SK-N-SH treated with all-trans-retinoic acid at 6 μM for 48 hours (cell line): ENCODE data around the gene GRIP1.

Experiments used
- ATAC-seq: fragments of 200-7000 bp; cut with Tn5 transposase; 3 replicates; pipeline ENCODE4 v1.9.1; 2020; ENCODE audit warnings: mild to moderate bottlenecking, moderate library complexity
- ARNTL ChIP-seq: fragments of 450-650 bp; formaldehyde crosslinking; IDR thresholded peaks from 2 replicates; pipeline ENCODE4 v1.5.0; 2020; ENCODE audit warnings: low read depth, mild to moderate bottlenecking, moderate library complexity, borderline replicate concordance
- BACH2 ChIP-seq: fragments of 250-450 bp; sonication (Bioruptor Pico); IDR thresholded peaks from 2 replicates; pipeline ENCODE4 v1.9.0; 2021; ENCODE audit warnings: mild to moderate bottlenecking, borderline replicate concordance
- CREB5 ChIP-seq: fragments of 250-450 bp; sonication (Bioruptor Pico); IDR thresholded peaks from 2 replicates; pipeline ENCODE4 v1.5.1; 2020; ENCODE audit warnings: low read depth, mild to moderate bottlenecking, moderate library complexity
- CSDC2 ChIP-seq: fragments of 250-450 bp; sonication (Bioruptor Pico); IDR thresholded peaks from 2 replicates; pipeline ENCODE4 v1.5.0; 2020; ENCODE audit warnings: mild to moderate bottlenecking, moderate library complexity
- ESRRG ChIP-seq: fragments of 250-450 bp; sonication (Bioruptor Pico); IDR thresholded peaks from 2 replicates; pipeline ENCODE4 v1.6.1; 2021; ENCODE audit warnings: mild to moderate bottlenecking
- GLIS3 ChIP-seq: fragments of 250-450 bp; sonication (Bioruptor Pico); IDR thresholded peaks from 2 replicates; pipeline ENCODE4 v1.5.0; 2020; ENCODE audit warnings: mild to moderate bottlenecking, moderate library complexity
- ISL1 ChIP-seq: fragments of 250-450 bp; sonication (Bioruptor Pico); IDR thresholded peaks from 2 replicates; pipeline ENCODE4 v2.1.2; 2022; ENCODE audit warnings: mild to moderate bottlenecking, moderate library complexity
- OSR1 ChIP-seq: fragments of 250-450 bp; sonication (Bioruptor Pico); IDR thresholded peaks from 2 replicates; pipeline ENCODE4 v1.8.0; 2022; ENCODE audit warnings: moderate library complexity, mild to moderate bottlenecking, inconsistent platforms
- PATZ1 ChIP-seq: fragments of 250-450 bp; sonication (Bioruptor Pico); IDR thresholded peaks from 2 replicates; pipeline ENCODE4 v1.8.0; 2020; ENCODE audit warnings: mild to moderate bottlenecking, moderate library complexity, borderline replicate concordance
- PPARA ChIP-seq: fragments of 250-450 bp; sonication (Bioruptor Pico); IDR thresholded peaks from 2 replicates; pipeline ENCODE4 v1.5.0; 2020; ENCODE audit warnings: mild to moderate bottlenecking, borderline replicate concordance
- RARB ChIP-seq: fragments of 250-450 bp; sonication (Bioruptor Pico); IDR thresholded peaks from 2 replicates; pipeline ENCODE4 v1.8.0; 2021; ENCODE audit warnings: mild to moderate bottlenecking, moderate library complexity
- SNAI2 ChIP-seq: fragments of 250-450 bp; sonication (Bioruptor Pico); IDR thresholded peaks from 2 replicates; pipeline ENCODE4 v1.5.0; 2020; ENCODE audit warnings: mild to moderate bottlenecking, moderate library complexity
- TOX ChIP-seq: fragments of 250-450 bp; sonication (Bioruptor Pico); IDR thresholded peaks from 2 replicates; pipeline ENCODE4 v1.8.0; 2021; ENCODE audit warnings: mild to moderate bottlenecking, moderate library complexity, borderline replicate concordance
- ZC3H10 ChIP-seq: fragments of 250-450 bp; sonication (Bioruptor Pico); IDR thresholded peaks from 2 replicates; pipeline ENCODE4 v1.5.1; 2021; ENCODE audit warnings: mild to moderate bottlenecking, moderate library complexity
- ZFP3 ChIP-seq: fragments of 250-450 bp; sonication (Bioruptor Pico); IDR thresholded peaks from 2 replicates; pipeline ENCODE4 v1.5.0; 2020; ENCODE audit warnings: mild to moderate bottlenecking, moderate library complexity
- ZFP30 ChIP-seq: fragments of 450-650 bp; formaldehyde crosslinking; IDR thresholded peaks from 2 replicates; pipeline ENCODE4 v1.5.0; 2022; ENCODE audit warnings: mild to moderate bottlenecking, moderate library complexity
- ZNF565 ChIP-seq: fragments of 450-650 bp; formaldehyde crosslinking; conservative IDR thresholded peaks from 2 replicates; pipeline ENCODE4 v1.5.0; 2020; ENCODE audit warnings: low read depth, mild to moderate bottlenecking, moderate library complexity
- ZNF70 ChIP-seq: fragments of 450-650 bp; formaldehyde crosslinking; IDR thresholded peaks from 2 replicates; pipeline ENCODE4 v1.5.0; 2020; ENCODE audit warnings: mild to moderate bottlenecking, moderate library complexity
- ZNF8 ChIP-seq: fragments of 450-650 bp; formaldehyde crosslinking; IDR thresholded peaks from 2 replicates; pipeline ENCODE4 v1.5.0; 2020; ENCODE audit warnings: mild to moderate bottlenecking, moderate library complexity
- TF ChIP-seq, protein P1 (sequence below): fragments of 250-450 bp; sonication (Bioruptor Pico); IDR thresholded peaks from 2 replicates; pipeline ENCODE4 v1.5.1; 2021; ENCODE audit warnings: mild to moderate bottlenecking, moderate library complexity
- TF ChIP-seq, protein P2 (sequence below): fragments of 250-450 bp; sonication (Bioruptor Pico); IDR thresholded peaks from 2 replicates; pipeline ENCODE4 v1.8.0; 2021; ENCODE audit warnings: low read depth, mild to moderate bottlenecking, moderate library complexity, borderline replicate concordance
- TF ChIP-seq, protein P3 (sequence below): fragments of 250-450 bp; sonication (Bioruptor Pico); IDR thresholded peaks from 2 replicates; pipeline ENCODE4 v1.5.0; 2020; ENCODE audit warnings: mild to moderate bottlenecking, moderate library complexity

The GRIP1 gene

DNA sequence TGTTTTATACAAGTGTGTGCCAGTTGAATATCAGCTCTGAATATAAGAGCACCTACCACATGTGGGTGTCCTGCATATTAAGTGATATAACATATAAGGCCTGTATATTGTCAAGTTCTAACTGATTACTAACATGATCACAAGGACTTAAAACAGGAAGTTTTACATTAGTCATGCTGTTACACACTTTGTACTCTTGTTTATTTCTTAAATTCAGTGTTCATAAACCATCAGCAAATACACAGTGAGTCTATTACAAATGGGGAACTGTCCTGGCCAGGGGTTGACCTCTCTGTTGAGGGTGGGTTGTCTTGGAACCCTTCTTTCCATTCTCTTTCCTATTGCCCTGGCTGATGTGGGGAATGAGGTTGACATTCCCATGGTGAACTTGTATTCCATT lies 357.4 kb downstream of the GRIP1 start:
- no peak for TF ChIP-seq RARB
- no peak for TF ChIP-seq ZNF565 (CRISPR knock-in tag)
- no peak for TF ChIP-seq ARNTL (CRISPR knock-in tag)
- TF ChIP-seq, protein P1, sequence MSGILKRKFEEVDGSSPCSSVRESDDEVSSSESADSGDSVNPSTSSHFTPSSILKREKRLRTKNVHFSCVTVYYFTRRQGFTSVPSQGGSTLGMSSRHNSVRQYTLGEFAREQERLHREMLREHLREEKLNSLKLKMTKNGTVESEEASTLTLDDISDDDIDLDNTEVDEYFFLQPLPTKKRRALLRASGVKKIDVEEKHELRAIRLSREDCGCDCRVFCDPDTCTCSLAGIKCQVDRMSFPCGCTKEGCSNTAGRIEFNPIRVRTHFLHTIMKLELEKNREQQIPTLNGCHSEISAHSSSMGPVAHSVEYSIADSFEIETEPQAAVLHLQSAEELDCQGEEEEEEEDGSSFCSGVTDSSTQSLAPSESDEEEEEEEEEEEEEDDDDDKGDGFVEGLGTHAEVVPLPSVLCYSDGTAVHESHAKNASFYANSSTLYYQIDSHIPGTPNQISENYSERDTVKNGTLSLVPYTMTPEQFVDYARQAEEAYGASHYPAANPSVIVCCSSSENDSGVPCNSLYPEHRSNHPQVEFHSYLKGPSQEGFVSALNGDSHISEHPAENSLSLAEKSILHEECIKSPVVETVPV (CRISPR knock-in tag), result no peak
- no peak for TF ChIP-seq ISL1 (CRISPR knock-in tag)
- ATAC-seq, result no peak

DNA sequence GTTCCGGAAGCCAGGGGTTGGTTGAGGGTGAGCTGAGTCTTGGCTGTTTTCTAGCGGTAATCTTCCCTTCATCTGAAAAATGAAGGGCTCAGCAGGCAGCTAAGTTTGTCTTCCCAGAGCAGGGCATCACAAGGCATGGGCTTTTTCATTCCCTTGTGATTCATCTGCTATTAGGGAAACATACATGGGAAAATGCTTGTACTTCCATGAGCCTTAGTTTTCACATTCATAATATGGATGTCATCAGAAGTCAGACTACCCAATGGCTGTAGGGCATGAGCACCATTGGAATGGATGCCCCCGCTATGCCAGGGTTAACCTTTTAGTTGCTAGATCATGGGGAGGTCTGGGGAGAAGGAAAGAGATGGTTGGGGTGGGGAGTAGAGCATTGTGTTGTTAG lies 357.9 kb downstream of the GRIP1 start:
- no peak for ATAC-seq
- TF ChIP-seq ZNF8 (CRISPR knock-in tag) (no peak), ZNF70 (CRISPR knock-in tag) (no peak), ESRRG (CRISPR knock-in tag) (no peak), PPARA (CRISPR knock-in tag) (no peak), SNAI2 (CRISPR knock-in tag) (no peak), TOX (CRISPR knock-in tag) (no peak), ZFP3 (CRISPR knock-in tag) (no peak), GLIS3 (CRISPR knock-in tag) (no peak), ARNTL (CRISPR knock-in tag) (no peak), OSR1 (CRISPR knock-in tag) (no peak), ZNF565 (CRISPR knock-in tag) (no peak), CREB5 (CRISPR knock-in tag) (no peak), RARB (no peak), BACH2 (CRISPR knock-in tag) (no peak), ZFP30 (CRISPR knock-in tag) (no peak)
- TF ChIP-seq, protein P2, sequence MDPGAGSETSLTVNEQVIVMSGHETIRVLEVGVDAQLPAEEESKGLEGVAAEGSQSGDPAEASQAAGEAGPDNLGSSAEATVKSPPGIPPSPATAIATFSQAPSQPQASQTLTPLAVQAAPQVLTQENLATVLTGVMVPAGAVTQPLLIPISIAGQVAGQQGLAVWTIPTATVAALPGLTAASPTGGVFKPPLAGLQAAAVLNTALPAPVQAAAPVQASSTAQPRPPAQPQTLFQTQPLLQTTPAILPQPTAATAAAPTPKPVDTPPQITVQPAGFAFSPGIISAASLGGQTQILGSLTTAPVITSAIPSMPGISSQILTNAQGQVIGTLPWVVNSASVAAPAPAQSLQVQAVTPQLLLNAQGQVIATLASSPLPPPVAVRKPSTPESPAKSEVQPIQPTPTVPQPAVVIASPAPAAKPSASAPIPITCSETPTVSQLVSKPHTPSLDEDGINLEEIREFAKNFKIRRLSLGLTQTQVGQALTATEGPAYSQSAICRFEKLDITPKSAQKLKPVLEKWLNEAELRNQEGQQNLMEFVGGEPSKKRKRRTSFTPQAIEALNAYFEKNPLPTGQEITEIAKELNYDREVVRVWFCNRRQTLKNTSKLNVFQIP, result no peak

GRCh38 chr12:66319266-66319954 lies 359.5 kb downstream of the GRIP1 start:
- ATAC-seq, result no peak
- peak; percentile 68 for TF ChIP-seq ISL1 (CRISPR knock-in tag)
- no peak for TF ChIP-seq CSDC2
- TF ChIP-seq, all 23 proteins: peak for 1

- ATAC-seq, result no peak
- TF ChIP-seq ESRRG (CRISPR knock-in tag), result no peak
- no peak for TF ChIP-seq ZNF8 (CRISPR knock-in tag)
- TF ChIP-seq ZC3H10 (CRISPR knock-in tag), result no peak
- TF ChIP-seq GLIS3 (CRISPR knock-in tag), result 0 out of 2 replicates have a peak, but pooled peaks have one; percentile 55
- no peak for TF ChIP-seq OSR1 (CRISPR knock-in tag)
- TF ChIP-seq PATZ1 (CRISPR knock-in tag), result 0 out of 2 replicates have a peak, but pooled peaks have one; percentile 17
- TF ChIP-seq, protein P3, sequence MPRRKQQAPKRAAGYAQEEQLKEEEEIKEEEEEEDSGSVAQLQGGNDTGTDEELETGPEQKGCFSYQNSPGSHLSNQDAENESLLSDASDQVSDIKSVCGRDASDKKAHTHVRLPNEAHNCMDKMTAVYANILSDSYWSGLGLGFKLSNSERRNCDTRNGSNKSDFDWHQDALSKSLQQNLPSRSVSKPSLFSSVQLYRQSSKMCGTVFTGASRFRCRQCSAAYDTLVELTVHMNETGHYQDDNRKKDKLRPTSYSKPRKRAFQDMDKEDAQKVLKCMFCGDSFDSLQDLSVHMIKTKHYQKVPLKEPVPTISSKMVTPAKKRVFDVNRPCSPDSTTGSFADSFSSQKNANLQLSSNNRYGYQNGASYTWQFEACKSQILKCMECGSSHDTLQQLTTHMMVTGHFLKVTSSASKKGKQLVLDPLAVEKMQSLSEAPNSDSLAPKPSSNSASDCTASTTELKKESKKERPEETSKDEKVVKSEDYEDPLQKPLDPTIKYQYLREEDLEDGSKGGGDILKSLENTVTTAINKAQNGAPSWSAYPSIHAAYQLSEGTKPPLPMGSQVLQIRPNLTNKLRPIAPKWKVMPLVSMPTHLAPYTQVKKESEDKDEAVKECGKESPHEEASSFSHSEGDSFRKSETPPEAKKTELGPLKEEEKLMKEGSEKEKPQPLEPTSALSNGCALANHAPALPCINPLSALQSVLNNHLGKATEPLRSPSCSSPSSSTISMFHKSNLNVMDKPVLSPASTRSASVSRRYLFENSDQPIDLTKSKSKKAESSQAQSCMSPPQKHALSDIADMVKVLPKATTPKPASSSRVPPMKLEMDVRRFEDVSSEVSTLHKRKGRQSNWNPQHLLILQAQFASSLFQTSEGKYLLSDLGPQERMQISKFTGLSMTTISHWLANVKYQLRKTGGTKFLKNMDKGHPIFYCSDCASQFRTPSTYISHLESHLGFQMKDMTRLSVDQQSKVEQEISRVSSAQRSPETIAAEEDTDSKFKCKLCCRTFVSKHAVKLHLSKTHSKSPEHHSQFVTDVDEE, result peak; percentile 39; the same call in 1 of the 2 replicates
- TF ChIP-seq, protein P1 (CRISPR knock-in tag), result 0 out of 2 replicates have a peak, but pooled peaks have one; percentile 22
- TF ChIP-seq RARB, result no peak
- TF ChIP-seq CSDC2, result no peak
- no peak for TF ChIP-seq SNAI2 (CRISPR knock-in tag)
- peak; percentile 96 for TF ChIP-seq ISL1 (CRISPR knock-in tag)
- TF ChIP-seq CREB5 (CRISPR knock-in tag), result peak; percentile 66; the same call in 1 of the 2 replicates
- TF ChIP-seq ZNF565 (CRISPR knock-in tag), result no peak
- 0 out of 2 replicates have a peak, but pooled peaks have one; percentile 35 for TF ChIP-seq BACH2 (CRISPR knock-in tag)
- no peak for TF ChIP-seq ZNF70 (CRISPR knock-in tag)
- TF ChIP-seq ARNTL (CRISPR knock-in tag), result no peak
Observed at GRCh38 chr12:66314278-66314677, 364.6 kb downstream of the GRIP1 start.
